Psoas muscle (tissue), 8 donors: Measurements from ENCODE around the gene DNASE1L2. TPM values are rescaled to one million over a fixed set of nuclear protein-coding genes. Genes with fewer than 3 reads are reported as not detected.
A peak's percentile ranks its signal among the peaks of the same experiment; 100 is the strongest.

Source experiments
- ATAC-seq, 4 donors: fragments of 200-7000 bp; cut with Tn5 transposase; one replicate each; pipeline ENCODE4 v1.9.1; 2020; ENCODE audit warnings: moderate library complexity in 3 of 4, mild to moderate bottlenecking in 2 of 4
- DNase-seq, 2 donors: peaks; one replicate each; pipeline ENCODE4 v3.0.0-alpha.2; 2020
- H3K27ac ChIP-seq: fragments of 200-600 bp; one replicate; pipeline ENCODE4 v1.8.0; 2022
- H3K27me3 ChIP-seq, 3 donors: fragments of 200-600 bp in 1 of 3; one replicate each; pipeline versions ENCODE4 v1.6.1 to v1.8.0; 2013 to 2022; ENCODE audit warnings: low read length in 2 of 3, mild to moderate bottlenecking in 2 of 3, moderate library complexity in 1 of 3; ENCODE audit not compliant: insufficient read depth in 3 of 3
- H3K36me3 ChIP-seq, 2 donors: fragments of 200-600 bp in 1 of 2; one replicate each; pipeline versions ENCODE4 v1.6.1 to v1.8.0; 2013 to 2022; ENCODE audit warnings: low read depth in 1 of 2, mild to moderate bottlenecking in 1 of 2, moderate library complexity in 1 of 2; ENCODE audit not compliant: insufficient read depth in 1 of 2
- H3K4me1 ChIP-seq: fragments of 200-600 bp; one replicate; pipeline ENCODE4 v1.8.0; 2022
- H3K4me3 ChIP-seq: fragments of 200-600 bp; one replicate; pipeline ENCODE4 v1.8.0; 2022; ENCODE audit warnings: mild to moderate bottlenecking
- H3K9me3 ChIP-seq: fragments of 200-600 bp; one replicate; pipeline ENCODE4 v1.8.0; 2022
- CTCF ChIP-seq: fragments of 200-600 bp; IDR thresholded peaks from one replicate; pipeline ENCODE4 v1.8.0; 2022; ENCODE audit warnings: antibody characterized with exemption
- WGBS, 3 donors: extraction: QIAGEN DNeasy Blood & Tissue Kit; methylation state at CpG; one replicate each; pipeline versions ENCODE4 v1.1.6 to v1.1.7; 2013; 5-methylcytosine and 5-hydroxymethylcytosine counted together
- intact Hi-C, 2 donors: fragments of 100-400 bp; cut with DNase I; formaldehyde crosslinking; loops; one replicate each; pipeline versions ENCODE4 v1.11.0 to v1.14.2; 2022
- polyA plus RNA-seq, 3 donors: library from polyadenylated mRNA; stranded (reverse); fragments of 200-250 nt; gene quantifications; one replicate each; pipeline ENCODE4 v1.2.3, GENCODE V29; 2013
- total RNA-seq, 4 donors: library from RNA; stranded (reverse); fragmentation: NEBNext Ultra II Directional in 2 of 4; extraction: Animal tissue kit (Norgen Biotek cat#: 25700) in 2 of 4; gene quantifications; one replicate each; pipeline versions ENCODE4 v1.2.1 to v1.2.4, GENCODE V29; 2021 to 2023
- donor health status: healthy with polysubstance abuse.
- donor health status: DM: no; HTN: no; CAD: no; lungs with moderate emphysema.
- donor health status: Bipolar disorder and iron deficiency.
- donor health status: healthy.
- donor health status: DM: yes; HTN: yes; CAD: no.
- donor health status: DM: no; HTN: no; CAD: no.
- donor health status: DM: no; HTN: no; CAD: no.
- donor health status: DM: yes; HTN: yes; CAD: no.

Gene DNASE1L2
- total and polyA plus RNA-seq, 7 donors: 0.17 to 1.2 (median 0.34) TPM

DNA sequence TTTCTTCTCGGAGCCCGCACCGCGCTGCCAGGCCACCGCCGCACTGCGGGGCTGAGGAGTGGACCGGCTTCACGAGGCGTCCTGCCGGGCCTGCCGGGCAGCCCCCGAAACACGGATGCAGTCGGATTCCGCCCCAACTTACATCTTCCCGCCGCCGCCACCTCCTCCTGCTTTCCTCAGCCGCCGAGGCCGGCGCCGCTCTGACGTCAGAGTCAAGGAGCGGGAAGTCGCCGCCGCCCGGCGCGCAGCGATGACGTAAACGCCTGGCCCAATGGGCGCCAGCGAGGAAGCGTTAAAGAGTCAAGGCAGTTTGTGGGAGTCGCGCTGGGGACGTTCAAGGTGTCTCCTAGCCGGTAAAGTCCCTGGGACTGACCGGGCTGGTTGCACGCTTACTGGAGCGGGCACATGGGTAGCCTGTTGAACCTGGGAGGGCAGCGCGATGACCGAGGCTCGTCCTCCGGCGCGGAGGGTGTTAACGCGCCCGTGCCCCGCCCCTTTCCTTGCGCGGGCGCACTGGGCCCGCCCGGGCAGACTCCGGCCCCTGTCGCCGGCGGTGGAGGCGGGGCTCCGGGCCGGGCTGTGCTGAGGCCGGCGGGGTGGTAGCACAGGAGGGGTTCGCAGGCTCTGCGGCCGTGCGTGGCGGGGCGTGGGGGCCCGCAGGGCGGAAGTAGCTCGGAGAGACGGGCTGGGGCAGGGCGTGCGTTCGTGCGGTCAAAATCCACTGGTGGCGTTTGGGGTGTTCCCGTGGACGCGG, 31.8 kb downstream of the DNASE1L2 start, which contains the start of gene RNPS1:
Gene RNPS1 (minus strand): TSS at position 214 of the 754 bp plus-strand sequence. CDS start 3,483 bp downstream, outside the sequence.
- DNase-seq: peak; percentile 97 to 99
- ATAC-seq: peak; percentile 95 to 97 (median 96)
- TF ChIP-seq CTCF: no peak
- peaks cover 28% of the 10 kb centered on the region for H3K4me1 ChIP-seq
- H3K27me3 ChIP-seq: no peaks in the 10 kb centered on the region
- H3K9me3 ChIP-seq: no peaks in the 10 kb centered on the region
- H3K27ac ChIP-seq: peak within 1 kb of the TSS; percentile 97
- 0 to 1% (median 1%) methylated on average over 64 to 88 of the region's 88 CpGs for WGBS, 3 donors
- peaks cover 9 to 25% of the 10 kb centered on the region in 2 donors for H3K36me3 ChIP-seq
- H3K4me3 ChIP-seq: peak within 1 kb of the TSS; percentile 73
- intact Hi-C loops: loop anchor here in 1 of 2 donors (5.0 kb wide), 1 partner anchor 69 kb away; no protein-coding TSS in a partner anchor

DNA sequence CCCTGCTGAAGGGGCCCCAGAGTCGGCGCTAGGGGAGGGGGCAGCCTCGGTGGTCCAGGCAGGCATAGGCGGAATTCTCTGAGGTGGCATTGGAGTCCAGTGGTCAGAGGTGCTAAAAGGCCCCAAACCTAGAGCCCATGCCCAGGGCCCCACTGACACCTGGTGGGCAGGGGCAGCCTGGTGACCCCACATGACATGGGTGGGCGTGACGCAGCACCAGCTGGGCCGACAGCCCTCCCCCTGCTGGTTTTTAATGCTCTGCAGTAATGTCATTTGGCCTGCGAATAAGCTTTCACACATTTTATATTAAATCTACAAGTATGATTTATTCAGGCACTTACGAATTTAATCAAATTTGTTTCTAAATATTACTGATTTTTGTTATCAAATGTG, 33.8 kb downstream of the DNASE1L2 start:
- Histone ChIP-seq H3K27me3 (no peaks in the 10 kb centered on the region), H3K4me1 (peaks cover 25% of the 10 kb centered on the region), H3K36me3 (peaks cover 0 to 7% of the 10 kb centered on the region in 2 donors), H3K9me3 (no peaks in the 10 kb centered on the region), H3K27ac (no peak overlapping the region), H3K4me3 (no peak overlapping the region)
- DNase-seq (no peak), ATAC-seq (no peak)
- intact Hi-C loops: no loop called here
- TF ChIP-seq CTCF: no peak
- WGBS, 3 donors: 74 to 88% (median 81%) methylated on average over 9 of the region's 9 CpGs

- no peak for ATAC-seq
- TF ChIP-seq CTCF: no peak
- intact Hi-C loops: no loop called here
Measured at GRCh38 chr16:2270588-2271470, 34.6 kb downstream of the DNASE1L2 start.

DNA sequence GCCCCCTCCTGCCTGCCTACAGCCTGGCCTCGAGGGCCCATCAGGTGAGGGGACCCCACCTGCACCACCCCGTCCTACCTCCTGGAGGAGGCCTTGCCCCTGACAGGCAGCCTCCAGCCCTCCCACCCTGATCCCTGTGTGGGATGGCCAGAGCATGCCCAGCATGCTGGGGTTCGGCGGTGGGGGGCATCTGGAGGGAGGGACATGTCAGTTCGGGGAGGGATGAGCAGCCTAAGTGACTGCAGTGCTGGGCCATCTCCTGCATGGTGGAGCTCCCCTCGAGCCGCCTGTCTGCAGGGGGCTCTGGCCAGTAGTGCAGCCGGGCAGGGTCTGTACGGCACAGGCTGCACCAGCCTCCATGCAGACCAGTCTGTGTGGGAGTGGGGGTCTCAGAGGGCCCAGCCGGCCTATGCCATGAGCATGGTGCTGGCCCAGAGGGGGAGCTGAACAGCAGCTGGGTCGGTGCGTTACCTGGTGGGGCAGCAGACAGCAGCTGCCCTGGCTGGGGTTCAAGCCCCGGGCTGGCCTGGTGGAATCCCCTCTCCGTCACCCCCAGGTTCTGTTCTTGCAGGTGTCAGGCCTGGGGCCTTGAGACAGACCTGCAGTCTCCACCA, 35.7 kb downstream of the DNASE1L2 start:
- H3K36me3 ChIP-seq: no peaks in the 10 kb centered on the region
- H3K4me3 ChIP-seq: no peak overlapping the region
- no peak for DNase-seq
- no peaks in the 10 kb centered on the region for H3K27me3 ChIP-seq
- intact Hi-C loops: no loop called here
- no peak overlapping the region for H3K27ac ChIP-seq
- H3K9me3 ChIP-seq: no peaks in the 10 kb centered on the region
- WGBS, 3 donors: 84 to 93% (median 88%) methylated on average over 12 to 14 of the region's 14 CpGs
- H3K4me1 ChIP-seq: peaks cover 15% of the 10 kb centered on the region
- no peak for ATAC-seq
- TF ChIP-seq CTCF: no peak

More at GRCh38 chr16:2270588-2271470, 34.6 kb downstream of the DNASE1L2 start:
- Histone ChIP-seq H3K27me3 (no peaks in the 10 kb centered on the region), H3K4me1 (peaks cover 18% of the 10 kb centered on the region), H3K27ac (no peak overlapping the region), H3K36me3 (peaks cover 0 to 2% of the 10 kb centered on the region in 2 donors), H3K9me3 (no peaks in the 10 kb centered on the region), H3K4me3 (no peak overlapping the region)
- 79 to 86% (median 84%) methylated on average over 12 to 15 of the region's 15 CpGs for WGBS, 3 donors
- no peak for DNase-seq
